Measurements from ENCODE around the gene LRRC3B.

GRCh38 chr3:26624209-26624765 is 1.7 kb downstream of the LRRC3B start:
- TF ChIP-seq TSHZ2 (CRISPR knock-in tag; IDR thresholded peaks at IDR 0.05): no peak
- TF ChIP-seq GLIS3 (CRISPR knock-in tag; IDR thresholded peaks at IDR 0.05): no peak
- no peak for TF ChIP-seq TOX (CRISPR knock-in tag; IDR thresholded peaks at IDR 0.05; ENCODE audit: borderline replicate concordance)
- TF ChIP-seq ZFP30 (CRISPR knock-in tag; IDR thresholded peaks at IDR 0.05): no peak
- no peak for TF ChIP-seq SNAI2 (CRISPR knock-in tag; IDR thresholded peaks at IDR 0.05)

Measured in SK-N-SH treated with all-trans-retinoic acid at 6 μM for 48 hours (cell line).